Dedifferentiated amniotic fluid mesenchymal stem cell (primary cell): Measurements from ENCODE around the gene SHISA9.

Experiments
- DNase-seq: peaks from one replicate; pipeline ENCODE4 v3.0.0-alpha.2; 2016; ENCODE audit errors: extremely low spot score

SHISA9 gene

GRCh38 chr16:12951976-12952375 lies 50.6 kb downstream of the SHISA9 start:
- DNase-seq: no peak

DNA sequence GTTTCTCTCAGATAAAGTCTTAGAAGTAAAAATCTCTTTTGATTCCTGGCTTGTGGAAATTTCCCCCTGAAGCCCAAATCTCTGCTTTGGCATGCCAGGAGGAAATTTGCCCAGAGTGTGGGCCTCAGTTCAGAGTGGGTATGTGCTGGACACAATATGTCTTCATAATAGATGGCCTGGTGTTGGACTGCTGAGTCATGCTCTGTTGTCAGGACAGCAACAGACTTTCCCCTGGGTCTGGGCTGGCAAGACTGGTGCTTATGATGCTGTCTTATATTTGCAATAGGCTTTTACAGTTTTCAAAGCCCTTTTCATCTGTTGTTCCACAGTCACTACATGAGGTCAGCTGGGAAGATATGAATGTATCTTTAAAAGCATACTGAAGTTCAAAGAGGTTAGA lies 57.0 kb downstream of the SHISA9 start:
- no peak for DNase-seq

GRCh38 chr16:12959072-12959471 lies 57.7 kb downstream of the SHISA9 start:
- no peak for DNase-seq

DNA sequence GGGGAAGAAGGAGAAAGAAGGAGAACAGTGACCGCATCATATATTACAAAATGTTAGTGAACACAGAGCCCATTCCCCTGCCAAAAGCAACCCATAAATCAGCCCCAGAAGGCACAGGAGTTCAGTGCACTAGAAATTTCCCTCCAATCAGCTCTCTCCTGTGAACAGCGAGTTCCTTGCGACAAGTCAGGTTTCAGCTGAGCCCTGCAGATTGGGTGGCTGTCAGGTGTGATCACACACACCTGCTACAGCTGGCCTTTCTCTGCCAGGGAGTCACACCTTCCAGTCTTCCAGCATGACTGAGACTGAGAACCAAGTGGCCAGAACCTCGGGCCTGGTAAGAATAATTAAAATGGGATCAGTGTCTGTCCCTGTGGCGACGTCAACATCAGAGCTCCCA lies 60.2 kb downstream of the SHISA9 start:
- DNase-seq: no peak

- no peak for DNase-seq
These were observed 63.1 kb downstream of the SHISA9 start for GRCh38 chr16:12964461-12964860.

DNA sequence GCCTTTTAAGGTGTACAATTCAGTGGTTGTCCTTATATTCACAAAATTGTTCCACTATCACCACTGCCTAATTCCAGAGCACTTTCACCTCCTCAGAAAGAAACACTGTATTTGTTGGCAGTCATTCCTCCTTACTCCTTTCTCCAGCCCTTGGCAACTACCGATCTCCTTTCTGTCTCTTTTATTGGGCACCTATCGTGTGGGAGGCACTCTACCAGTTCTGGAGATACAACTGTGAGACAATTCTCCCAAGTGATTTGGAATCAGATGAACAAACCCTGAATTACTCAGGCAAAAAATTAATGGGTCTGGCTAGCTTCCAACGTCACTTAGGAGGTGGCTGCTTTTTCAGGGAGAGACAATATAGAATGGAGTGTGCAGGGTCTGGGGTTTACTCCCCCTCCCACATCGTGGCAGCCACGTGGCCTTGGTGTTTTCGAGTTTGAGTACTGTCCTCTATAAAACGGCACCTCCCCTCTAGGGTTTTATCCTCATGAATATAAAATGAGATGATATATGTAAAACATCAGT lies 63.9 kb downstream of the SHISA9 start:
- DNase-seq: no peak

GRCh38 chr16:12971241-12971640 lies 69.8 kb downstream of the SHISA9 start:
- DNase-seq: no peak

DNA sequence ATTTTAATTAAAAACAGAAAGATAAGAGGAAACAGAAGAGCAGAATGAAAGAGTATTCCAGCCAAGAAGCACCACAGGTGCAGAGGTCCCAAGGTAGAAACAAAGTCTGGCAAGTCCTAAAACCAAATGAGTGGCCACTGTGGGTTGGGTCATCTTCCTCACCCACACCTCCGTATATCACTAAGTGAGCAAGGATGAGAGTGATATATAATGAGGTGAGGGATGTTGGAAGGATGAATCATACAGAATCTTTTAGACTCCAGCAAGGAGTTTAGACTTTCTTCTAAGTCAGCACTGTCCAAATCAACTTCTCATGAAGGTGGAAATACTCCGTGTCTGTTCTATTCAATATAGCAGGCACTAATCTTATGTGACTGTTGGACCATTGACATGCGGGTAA lies 70.8 kb downstream of the SHISA9 start:
- no peak for DNase-seq

DNA sequence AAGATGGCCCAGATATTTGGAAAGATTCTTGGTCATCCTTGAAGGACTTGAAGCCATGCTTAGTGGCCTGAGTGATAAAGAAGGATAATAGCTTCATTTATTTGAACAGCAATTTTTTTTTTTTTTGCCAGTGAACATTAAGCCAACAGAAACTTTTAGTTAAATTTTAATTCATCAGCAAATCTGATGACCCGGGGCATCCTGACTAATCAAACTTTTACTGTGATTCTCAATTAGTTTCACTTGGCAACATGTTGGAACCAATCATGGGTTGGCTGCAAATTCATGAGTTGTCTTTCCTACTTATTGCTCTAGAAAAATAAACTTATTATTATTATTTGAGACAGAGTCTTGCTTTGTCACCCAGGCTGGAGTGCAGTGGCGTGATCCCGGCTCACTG lies 74.4 kb downstream of the SHISA9 start:
- DNase-seq: no peak

- no peak for DNase-seq
These were observed 75.1 kb downstream of the SHISA9 start for GRCh38 chr16:12976496-12976895.

GRCh38 chr16:12976936-12977335 lies 75.5 kb downstream of the SHISA9 start:
- no peak for DNase-seq

DNA sequence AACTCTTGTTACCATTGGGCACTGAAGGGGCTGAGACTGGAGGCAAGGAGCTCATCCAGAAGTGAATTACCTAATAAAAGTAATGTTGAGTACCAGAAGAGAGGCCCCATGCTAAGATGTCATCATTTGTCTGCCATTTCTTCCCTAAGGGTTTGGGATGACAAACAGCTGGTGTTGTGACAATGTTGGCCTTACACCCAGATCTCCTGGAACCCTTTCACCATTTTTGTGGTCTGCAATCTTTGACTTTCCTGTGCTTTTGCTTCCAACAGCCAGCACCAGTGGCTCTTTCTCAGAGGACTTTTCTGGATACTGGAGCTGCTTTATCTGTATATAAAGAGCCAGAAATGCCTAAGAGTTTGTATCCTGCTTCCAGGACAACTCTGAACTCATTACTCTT lies 84.1 kb downstream of the SHISA9 start:
- DNase-seq: no peak

GRCh38 chr16:12988071-12988470 lies 86.7 kb downstream of the SHISA9 start:
- DNase-seq: no peak

- DNase-seq: no peak
These were observed 90.7 kb downstream of the SHISA9 start for GRCh38 chr16:12992066-12992465.

DNA sequence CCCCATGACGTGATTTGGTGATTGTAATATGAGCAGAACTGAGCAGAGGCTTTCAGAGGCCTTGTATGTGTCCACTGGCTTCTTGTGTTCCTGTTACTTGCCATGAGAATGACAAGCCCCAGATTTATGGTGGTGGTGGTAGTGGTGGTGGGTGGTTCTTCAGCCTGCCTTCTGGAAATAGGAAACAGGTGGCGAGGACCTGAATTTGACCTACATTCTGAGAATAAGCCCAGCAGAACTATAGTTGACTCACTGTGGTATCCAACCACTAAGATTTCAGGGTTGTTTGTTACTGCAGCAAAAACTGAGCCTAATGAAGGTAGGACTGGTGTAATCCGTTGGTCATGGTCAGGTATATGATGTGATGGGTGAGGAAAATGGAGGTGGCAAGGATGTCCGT lies 93.0 kb downstream of the SHISA9 start:
- DNase-seq: no peak

GRCh38 chr16:12995721-12996372 lies 94.4 kb downstream of the SHISA9 start:
- no peak for DNase-seq

GRCh38 chr16:12998361-12999085 lies 97.1 kb downstream of the SHISA9 start:
- DNase-seq: no peak

GRCh38 chr16:12999368-12999767 lies 98.0 kb downstream of the SHISA9 start:
- DNase-seq: no peak

DNA sequence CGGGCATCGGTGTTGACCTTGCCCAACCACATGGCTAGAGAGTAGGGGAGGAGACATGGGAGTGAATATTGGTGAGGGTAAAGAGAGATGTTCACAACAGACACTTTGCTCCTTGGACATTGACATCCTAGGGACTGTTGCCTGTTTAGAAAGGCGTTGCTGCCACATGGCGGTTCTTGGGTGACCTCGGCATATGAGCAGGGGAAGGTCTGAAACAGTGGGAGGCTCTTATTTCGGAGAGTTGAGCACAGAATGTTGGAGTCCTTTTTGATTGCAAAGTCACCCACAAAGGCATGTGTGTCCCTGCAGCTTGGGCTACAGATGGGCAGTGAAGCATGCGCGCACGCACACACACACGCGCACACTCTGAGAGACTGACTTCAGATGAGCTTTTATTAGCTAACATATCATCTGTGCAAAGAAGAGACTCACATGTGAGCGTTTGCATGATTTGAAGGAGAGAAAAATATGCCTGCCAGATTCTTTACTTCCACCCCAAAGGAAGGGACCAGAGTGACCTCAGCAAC lies 104.4 kb downstream of the SHISA9 start:
- no peak for DNase-seq

DNA sequence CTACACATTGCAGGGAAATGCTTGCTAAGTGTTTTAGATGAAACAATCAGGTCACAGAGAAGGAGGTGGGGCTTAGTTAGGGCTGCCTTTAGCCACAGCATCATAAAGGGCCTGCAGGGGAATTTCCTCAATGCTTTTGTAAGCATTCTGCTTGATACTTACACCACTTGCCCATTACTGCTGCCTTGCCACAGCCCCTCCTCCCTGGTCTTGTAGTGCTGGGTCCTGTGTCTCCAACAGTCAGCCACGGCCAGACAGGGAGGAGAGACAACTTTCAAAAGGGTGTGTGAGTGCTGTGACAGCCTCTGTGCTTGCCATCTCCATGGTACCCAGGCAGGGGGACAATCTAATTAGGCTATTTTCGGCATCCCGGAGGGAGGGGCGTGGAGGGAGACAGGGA lies 111.2 kb downstream of the SHISA9 start:
- DNase-seq: no peak

- no peak for DNase-seq
These were observed 111.6 kb downstream of the SHISA9 start for GRCh38 chr16:13013043-13013442.

- no peak for DNase-seq
These were observed 113.1 kb downstream of the SHISA9 start for GRCh38 chr16:13014476-13014875.

DNA sequence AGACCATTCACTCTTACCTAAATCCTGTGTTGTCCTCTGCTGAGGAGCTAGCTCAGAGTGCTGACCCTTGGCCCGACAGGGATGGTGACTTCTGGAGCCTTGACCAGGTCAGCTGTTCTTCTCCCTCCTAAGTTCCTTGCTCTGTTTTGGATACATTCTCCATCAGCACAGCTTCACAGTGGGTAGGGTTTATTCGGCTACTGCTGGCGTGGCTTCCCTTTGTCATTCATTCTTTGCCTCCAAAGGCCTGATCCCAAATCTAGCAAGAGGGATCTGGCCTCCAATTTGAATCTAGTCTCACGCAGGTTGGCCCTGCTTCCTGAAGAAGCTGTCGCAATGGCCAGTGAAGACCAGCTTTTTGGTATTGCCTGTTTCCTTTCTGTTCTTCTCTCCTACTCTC lies 116.6 kb downstream of the SHISA9 start:
- DNase-seq: no peak
